K562 (cell line): ENCODE measurements around the gene AFF3. TPM values are rescaled to one million over a fixed set of nuclear protein-coding genes. Genes with fewer than 3 reads are reported as not detected.

Source experiments
- CEBPG ChIP-seq, 3 experiments: fragments of 200-800 bp in 1 of 3; sonication (Bioruptor generic) in 1 of 3; sonication (generic) in 1 of 3; formaldehyde crosslinking in 1 of 3; IDR thresholded peaks in 2 of 3; conservative IDR thresholded peaks in 1 of 3; 2 replicates each; pipeline versions ENCODE4 v1.6.1 to v1.8.0; 2016 to 2022; ENCODE audit warnings: missing compliant biosample characterization in 2 of 3, missing genetic modification characterization in 2 of 3, mild to moderate bottlenecking in 1 of 3, missing genetic modification reagents in 1 of 3
- CXXC5 ChIP-seq: fragments of 250-450 bp; sonication (Bioruptor Pico); IDR thresholded peaks from 2 replicates; pipeline ENCODE4 v1.8.0; 2022; ENCODE audit warnings: inconsistent platforms, mild to moderate bottlenecking, moderate library complexity
- KLF6 ChIP-seq: fragments of 250-450 bp; sonication (Bioruptor Pico); IDR thresholded peaks from 2 replicates; pipeline ENCODE4 v1.4.0; 2020; ENCODE audit warnings: mild to moderate bottlenecking, moderate library complexity, borderline replicate concordance
- NELFE ChIP-seq: IDR thresholded peaks from 2 replicates; pipeline ENCODE4 v1.6.1; 2011; ENCODE audit warnings: mild to moderate bottlenecking; ENCODE audit not compliant: insufficient read depth, insufficient read length
- PHF21A ChIP-seq: fragments of 450-650 bp; IDR thresholded peaks from 2 replicates; pipeline ENCODE4 v1.6.1; 2017; ENCODE audit warnings: low read depth, borderline replicate concordance
- RCOR1 ChIP-seq, 2 experiments: IDR thresholded peaks; 2 replicates each; pipeline ENCODE4 v1.6.1; 2012; ENCODE audit warnings: low read depth in 2 of 2, low read length in 2 of 2, borderline replicate concordance in 1 of 2, improper control_type of control experiment in 1 of 2
- RUNX1 ChIP-seq: sonication (generic); IDR thresholded peaks from 2 replicates; pipeline ENCODE4 v1.6.1; 2016; ENCODE audit warnings: antibody characterized with exemption, low read depth
- SMC3 ChIP-seq: conservative IDR thresholded peaks from 2 replicates; pipeline ENCODE4 v1.6.1; 2011; ENCODE audit warnings: low read depth, low read length, improper control_type of control experiment; ENCODE audit not compliant: insufficient read depth
- SREBF2 ChIP-seq: sonication (generic); formaldehyde crosslinking; IDR thresholded peaks from 2 replicates; pipeline ENCODE4 v1.4.0; 2020; ENCODE audit warnings: mild to moderate bottlenecking, missing genetic modification reagents
- THAP12 ChIP-seq: fragments of 250-450 bp; sonication (Bioruptor Pico); IDR thresholded peaks from 2 replicates; pipeline ENCODE4 v1.9.0; 2021; ENCODE audit warnings: mild to moderate bottlenecking, inconsistent platforms
- ZKSCAN3 ChIP-seq: fragments of 250-450 bp; sonication (Bioruptor Pico); IDR thresholded peaks from 2 replicates; pipeline ENCODE4 v1.4.0; 2020
- ZNF121 ChIP-seq: sonication (generic); formaldehyde crosslinking; conservative IDR thresholded peaks from 2 replicates; pipeline ENCODE4 v1.8.0; 2022; ENCODE audit warnings: missing genetic modification reagents
- ZNF316 ChIP-seq: fragments of 450-650 bp; IDR thresholded peaks from 2 replicates; pipeline ENCODE4 v1.6.1; 2016
- ZNF354B ChIP-seq: fragments of 250-450 bp; sonication (Bioruptor Pico); IDR thresholded peaks from 2 replicates; pipeline ENCODE4 v1.4.0; 2020
- polyA plus RNA-seq, 8 experiments: library from polyadenylated mRNA; depleted of rRNA in 4 of 8; stranded (reverse) in 5 of 8; unstranded in 3 of 8; fragments of >200 nt; fragmentation: Nextera tagmentation in 2 of 8; fragmentation: Illumina TruSeq in 1 of 8; extraction: Ambion mirVana in 2 of 8; extraction: Trizol in 1 of 8; gene quantifications; 2 replicates each; pipeline versions ENCODE4 v1.2.1 to v1.2.3, GENCODE V29; 2011 to 2014; ENCODE audit warnings: inconsistent platforms in 1 of 8, missing spikeins in 1 of 8
- total RNA-seq, 7 experiments: library from RNA; depleted of rRNA in 6 of 7; stranded (reverse); fragments of >200 nt in 6 of 7; fragmentation: Illumina TruSeq in 2 of 7; extraction: Trizol in 2 of 7; gene quantifications; 2 replicates each; pipeline versions ENCODE4 v1.2.1 to v1.2.3, GENCODE V29; 2011 to 2021; ENCODE audit warnings: low replicate concordance in 1 of 7

Gene AFF3
- total and polyA plus RNA-seq, 9 of the 15 experiments (the other 6 are each of a cell fraction or from before 2014, with no cell fraction given): 0.02 to 0.11 TPM; not detected in 7

GRCh38 chr2:99559075-99559662, 583.2 kb downstream of the AFF3 start (continued):
- TF ChIP-seq CEBPG (CRISPR knock-in tag; IDR thresholded peaks at IDR 0.05) (no peak), CEBPG (tag; conservative IDR thresholded peaks at IDR 0.05 in 1 of 2, IDR thresholded peaks at IDR 0.05 in 1 of 2) (no peak), PHF21A (no peak), CXXC5 (CRISPR knock-in tag) (peak; percentile 79), ZNF316 (no peak), SREBF2 (CRISPR knock-in tag) (no peak), ZNF354B (no peak), RCOR1 (IDR thresholded peaks at IDR 0.05; ENCODE audit: borderline replicate concordance in 1 of 2, low read depth in 2 of 2, low read length in 2 of 2) (0 out of 4 replicates have a peak, but pooled peaks of 1 of the 2 experiments have one; percentile 27), ZKSCAN3 (CRISPR knock-in tag) (no peak), KLF6 (CRISPR knock-in tag) (no peak), RUNX1 (no peak), ZNF121 (CRISPR knock-in tag) (no peak), THAP12 (no peak), NELFE (no peak), SMC3 (peak; percentile 95)
